Heart right ventricle (tissue), 16 donors: ENCODE results near the gene PIP5K1B. TPM values are rescaled to one million over a fixed set of nuclear protein-coding genes. Genes with fewer than 3 reads are reported as not detected.

Source experiments
- ATAC-seq, 8 donors: fragments of 200-7000 bp; cut with Tn5 transposase; one replicate each; pipeline ENCODE4 v1.9.1; 2020; ENCODE audit warnings: mild to moderate bottlenecking in 8 of 8, moderate library complexity in 8 of 8, moderate number of reproducible peaks in 1 of 8
- DNase-seq, 2 donors: peaks; one replicate each; pipeline ENCODE4 v3.0.0-alpha.2; 2020
- H3K27ac ChIP-seq, 10 donors: fragments of 200-600 bp; sonication (generic) in 2 of 10; one replicate each; pipeline versions ENCODE4 v1.5.0 to v1.8.0; 2020 to 2022; ENCODE audit warnings: mild to moderate bottlenecking in 3 of 10
- H3K27me3 ChIP-seq, 7 donors: fragments of 200-600 bp; one replicate each; pipeline ENCODE4 v1.8.0; 2021 to 2022; ENCODE audit warnings: mild to moderate bottlenecking in 2 of 7
- H3K36me3 ChIP-seq, 9 donors: fragments of 200-600 bp; sonication (generic) in 1 of 9; one replicate each; pipeline versions ENCODE4 v1.5.0 to v1.8.0; 2020 to 2022; ENCODE audit warnings: mild to moderate bottlenecking in 2 of 9
- H3K4me1 ChIP-seq, 9 donors: fragments of 200-600 bp; sonication (generic) in 1 of 9; one replicate each; pipeline versions ENCODE4 v1.5.0 to v1.8.0; 2020 to 2022; ENCODE audit warnings: mild to moderate bottlenecking in 4 of 9
- H3K4me3 ChIP-seq, 10 donors: fragments of 200-600 bp; sonication (generic) in 2 of 10; one replicate each; pipeline versions ENCODE4 v1.5.0 to v1.8.0; 2020 to 2022; ENCODE audit warnings: mild to moderate bottlenecking in 7 of 10, moderate library complexity in 2 of 10
- H3K9me3 ChIP-seq, 11 donors: fragments of 200-600 bp in 10 of 11; sonication (generic) in 2 of 11; one replicate each; pipeline versions ENCODE4 v1.5.0 to v1.8.0; 2013 to 2022; ENCODE audit warnings: mild to moderate bottlenecking in 2 of 11, control low read depth in 1 of 11, moderate library complexity in 1 of 11
- WGBS, 2 donors: extraction: QIAGEN DNeasy Blood & Tissue Kit; methylation state at CpG; one replicate each; pipeline ENCODE4 v1.1.7; 2013; ENCODE audit warnings: inconsistent platforms in 1 of 2; 5-methylcytosine and 5-hydroxymethylcytosine counted together
- intact Hi-C, 10 donors: fragments of 100-400 bp; cut with DNase I; formaldehyde crosslinking; loops; one replicate each; pipeline versions ENCODE4 v1.11.1 to v1.14.2; 2022
- polyA plus RNA-seq, 2 donors: library from polyadenylated mRNA; stranded (reverse); fragments of 200-250 nt; gene quantifications; one replicate each; pipeline ENCODE4 v1.2.3, GENCODE V29; 2013
- total RNA-seq, 10 donors: library from RNA; stranded (reverse); fragmentation: NEBNext Ultra II Directional in 3 of 10; extraction: Animal tissue kit (Norgen Biotek cat#: 25700) in 3 of 10; gene quantifications; one replicate each; pipeline versions ENCODE4 v1.2.1 to v1.2.4, GENCODE V29; 2021 to 2023
- TF ChIP-seq, protein P1 (sequence below), 9 donors: fragments of 200-600 bp; sonication (generic) in 2 of 9; IDR thresholded peaks; one replicate each; pipeline versions ENCODE4 v1.5.0 to v1.8.0; 2021 to 2022; ENCODE audit warnings: antibody characterized with exemption in 9 of 9, mild to moderate bottlenecking in 5 of 9, moderate library complexity in 1 of 9
- donor health status: Arrhythmogenic right ventricular cardiomyopathy.
- donor health status: ischemic (EF 13 %, LVEDD 7.1; RV severe dilation, severe dysfunction).
- donor health status: healthy with polysubstance abuse.
- donor health status: DM: no; HTN: yes; CAD: no.
- donor health status: DM: no; HTN: no; CAD: no.
- donor health status: ischemic (EF 25% LVEDD 6.9; RV normal size, moderate dysfunction).
- donor health status: ischemic (EF 25% LVEDD 5.7; RV mildly dilated, moderate dysfunction).
- donor health status: healthy.
- donor health status: DM: yes; HTN: yes; CAD: no.
- donor health status: Ischemic cardiomyopathy.
- donor health status: ischemic (EF 35%, LVEDD 5.7; RV mildly dilated, moderate dysfunction).
- donor health status: nonischemic (EF 11% LVEDD 7.7; RV severe dilation, severe dysfunction).
- donor health status: DM: yes; HTN: yes; CAD: no.
- donor health status: PGD.
- donor health status: ischemic (EF 29% LVEDD 5.4; RV normal size, mild dysfunction).
- donor health status: nonischemic (EF 23%, LVEDD 6.1; RV moderate dilation, normal function).

PIP5K1B gene
- total and polyA plus RNA-seq, 12 donors: 5.6 to 90.8 (median 48.1) TPM

GRCh38 chr9:68730570-68731235 lies 25.7 kb downstream of the PIP5K1B start:
- no peak for DNase-seq
- intact Hi-C loops: no loop called here
- Histone ChIP-seq H3K27ac (no peak overlapping the region), H3K4me3 (no peak overlapping the region), H3K4me1 (peaks cover 0 to 44% (median 6%) of the 10 kb centered on the region in 9 donors), H3K9me3 (no peaks in the 10 kb centered on the region), H3K36me3 (no peaks in the 10 kb centered on the region), H3K27me3 (no peaks in the 10 kb centered on the region)
- WGBS, 2 donors: 68 to 76% methylated on average over 2 of the region's 2 CpGs
- TF ChIP-seq, protein P1, sequence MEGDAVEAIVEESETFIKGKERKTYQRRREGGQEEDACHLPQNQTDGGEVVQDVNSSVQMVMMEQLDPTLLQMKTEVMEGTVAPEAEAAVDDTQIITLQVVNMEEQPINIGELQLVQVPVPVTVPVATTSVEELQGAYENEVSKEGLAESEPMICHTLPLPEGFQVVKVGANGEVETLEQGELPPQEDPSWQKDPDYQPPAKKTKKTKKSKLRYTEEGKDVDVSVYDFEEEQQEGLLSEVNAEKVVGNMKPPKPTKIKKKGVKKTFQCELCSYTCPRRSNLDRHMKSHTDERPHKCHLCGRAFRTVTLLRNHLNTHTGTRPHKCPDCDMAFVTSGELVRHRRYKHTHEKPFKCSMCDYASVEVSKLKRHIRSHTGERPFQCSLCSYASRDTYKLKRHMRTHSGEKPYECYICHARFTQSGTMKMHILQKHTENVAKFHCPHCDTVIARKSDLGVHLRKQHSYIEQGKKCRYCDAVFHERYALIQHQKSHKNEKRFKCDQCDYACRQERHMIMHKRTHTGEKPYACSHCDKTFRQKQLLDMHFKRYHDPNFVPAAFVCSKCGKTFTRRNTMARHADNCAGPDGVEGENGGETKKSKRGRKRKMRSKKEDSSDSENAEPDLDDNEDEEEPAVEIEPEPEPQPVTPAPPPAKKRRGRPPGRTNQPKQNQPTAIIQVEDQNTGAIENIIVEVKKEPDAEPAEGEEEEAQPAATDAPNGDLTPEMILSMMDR (IDR thresholded peaks at IDR 0.05): no peak
- no peak for ATAC-seq

- no peak for ATAC-seq
- no peaks in the 10 kb centered on the region for H3K9me3 ChIP-seq
- H3K4me1 ChIP-seq: peaks cover 0 to 36% (median 6%) of the 10 kb centered on the region in 9 donors
- H3K27me3 ChIP-seq: no peaks in the 10 kb centered on the region
- 54 to 55% methylated on average over 5 of the region's 5 CpGs for WGBS, 2 donors
- DNase-seq: no peak
- intact Hi-C loops: no loop called here
- H3K36me3 ChIP-seq: no peaks in the 10 kb centered on the region
- H3K4me3 ChIP-seq: no peak overlapping the region
- H3K27ac ChIP-seq: no peak overlapping the region
- TF ChIP-seq, protein P1 (IDR thresholded peaks at IDR 0.05): no peak
Measured at GRCh38 chr9:68731857-68732256, 26.8 kb downstream of the PIP5K1B start.

DNA sequence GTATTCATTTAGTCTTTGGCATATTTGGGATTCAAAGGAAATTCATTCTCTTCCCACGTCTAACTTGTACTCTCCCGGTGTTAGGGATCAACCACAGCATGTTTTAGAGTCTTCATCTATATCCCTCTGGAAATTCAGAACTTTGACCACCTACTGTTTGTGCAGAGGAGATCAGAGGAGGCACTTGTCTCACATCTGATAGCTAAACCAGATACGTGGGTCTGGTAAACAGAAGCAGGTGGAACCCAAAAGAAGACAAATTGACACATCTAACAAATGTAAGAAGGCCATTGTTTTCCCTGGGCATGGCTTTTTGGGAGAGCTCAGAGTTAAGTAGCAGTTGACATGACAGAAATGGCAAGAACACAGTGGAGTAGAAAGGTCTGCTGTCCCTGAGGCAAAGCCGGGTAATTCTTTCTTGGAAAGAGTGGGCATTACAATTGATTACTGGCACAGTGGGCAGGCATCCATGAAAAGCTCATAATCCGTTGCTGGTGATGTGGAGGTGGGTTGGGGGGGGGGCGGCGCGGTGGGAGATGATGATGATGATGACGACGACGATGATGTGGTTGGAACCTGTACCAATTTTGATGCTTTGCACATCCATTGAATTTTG lies 27.5 kb downstream of the PIP5K1B start:
- Histone ChIP-seq H3K36me3 (no peaks in the 10 kb centered on the region), H3K4me3 (no peak overlapping the region), H3K9me3 (no peaks in the 10 kb centered on the region), H3K27me3 (no peaks in the 10 kb centered on the region), H3K4me1 (peaks cover 0 to 31% (median 5%) of the 10 kb centered on the region in 9 donors), H3K27ac (no peak overlapping the region)
- DNase-seq: no peak
- TF ChIP-seq, protein P1 (IDR thresholded peaks at IDR 0.05): no peak
- intact Hi-C loops: no loop called here
- ATAC-seq: no peak
- WGBS, 2 donors: 77 to 81% methylated on average over 11 of the region's 11 CpGs

DNA sequence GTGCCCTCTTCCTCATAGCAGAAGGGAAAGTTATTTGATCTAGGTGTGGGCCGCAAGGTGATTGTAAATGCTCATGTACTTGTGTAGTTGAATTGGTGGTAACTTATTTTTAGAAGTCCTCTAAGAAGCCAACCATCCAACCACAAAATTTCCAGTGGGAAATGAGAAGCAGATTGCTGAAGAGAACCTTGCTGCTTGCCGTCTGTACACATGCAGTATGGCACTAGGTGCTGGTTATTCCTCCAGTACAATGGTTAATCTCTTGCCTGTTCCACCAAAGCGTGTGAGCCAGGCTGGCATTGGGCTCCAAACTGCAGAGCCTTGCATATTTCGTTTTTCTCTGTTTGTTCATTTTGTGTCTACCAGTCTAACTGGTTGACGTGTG lies 28.0 kb downstream of the PIP5K1B start:
- H3K4me1 ChIP-seq: peaks cover 0 to 35% (median 4%) of the 10 kb centered on the region in 9 donors
- H3K4me3 ChIP-seq: no peak overlapping the region
- no peak for ATAC-seq
- H3K27me3 ChIP-seq: no peaks in the 10 kb centered on the region
- no peak overlapping the region for H3K27ac ChIP-seq
- DNase-seq: no peak
- 58 to 74% methylated on average over 5 of the region's 5 CpGs for WGBS, 2 donors
- TF ChIP-seq, protein P1 (IDR thresholded peaks at IDR 0.05): no peak
- intact Hi-C loops: no loop called here
- H3K36me3 ChIP-seq: no peaks in the 10 kb centered on the region
- H3K9me3 ChIP-seq: no peaks in the 10 kb centered on the region
